Parathyroid adenoma (tissue), 2 donors: ENCODE measurements around the gene APPL1.

Experiments used
- H2AFZ ChIP-seq: fragments of 300-600 bp; sonication (generic); one replicate; pipeline ENCODE4 v1.7.0; 2017; ENCODE audit warnings: antibody characterized with exemption, mild to moderate bottlenecking
- H3K27ac ChIP-seq: fragments of 300-600 bp; sonication (generic); one replicate; pipeline ENCODE4 v1.7.0; 2017
- H3K27me3 ChIP-seq: fragments of 300-600 bp; sonication (generic); one replicate; pipeline ENCODE4 v1.7.0; 2017; ENCODE audit warnings: low read length; ENCODE audit not compliant: control insufficient read depth, insufficient read depth
- H3K36me3 ChIP-seq: fragments of 300-600 bp; sonication (generic); one replicate; pipeline ENCODE4 v1.7.0; 2017; ENCODE audit warnings: low read length; ENCODE audit not compliant: control insufficient read depth, insufficient read depth
- H3K4me1 ChIP-seq: fragments of 300-600 bp; sonication (generic); one replicate; pipeline ENCODE4 v1.7.0; 2017; ENCODE audit warnings: control low read depth
- H3K4me2 ChIP-seq: fragments of 300-600 bp; sonication (generic); one replicate; pipeline ENCODE4 v1.7.0; 2017; ENCODE audit warnings: low read length
- H3K4me3 ChIP-seq: fragments of 300-600 bp; sonication (generic); one replicate; pipeline ENCODE4 v1.7.0; 2017; ENCODE audit warnings: low read depth, low read length
- H3K79me2 ChIP-seq: fragments of 300-600 bp; sonication (generic); one replicate; pipeline ENCODE4 v1.7.0; 2017; ENCODE audit warnings: control low read depth
- H3K9ac ChIP-seq: fragments of 300-600 bp; sonication (generic); one replicate; pipeline ENCODE4 v1.7.0; 2017; ENCODE audit warnings: mild to moderate bottlenecking
- H3K9me3 ChIP-seq: fragments of 300-600 bp; sonication (generic); one replicate; pipeline ENCODE4 v1.7.0; 2017; ENCODE audit warnings: low read length; ENCODE audit not compliant: control insufficient read depth
- TF ChIP-seq, protein P1 (sequence below): fragments of 300-600 bp; sonication (generic); IDR thresholded peaks from one replicate; pipeline ENCODE4 v1.7.0; 2017; ENCODE audit warnings: antibody characterized with exemption, mild to moderate bottlenecking
- donor health status: primary hyperparathyroidism.

Gene APPL1

DNA sequence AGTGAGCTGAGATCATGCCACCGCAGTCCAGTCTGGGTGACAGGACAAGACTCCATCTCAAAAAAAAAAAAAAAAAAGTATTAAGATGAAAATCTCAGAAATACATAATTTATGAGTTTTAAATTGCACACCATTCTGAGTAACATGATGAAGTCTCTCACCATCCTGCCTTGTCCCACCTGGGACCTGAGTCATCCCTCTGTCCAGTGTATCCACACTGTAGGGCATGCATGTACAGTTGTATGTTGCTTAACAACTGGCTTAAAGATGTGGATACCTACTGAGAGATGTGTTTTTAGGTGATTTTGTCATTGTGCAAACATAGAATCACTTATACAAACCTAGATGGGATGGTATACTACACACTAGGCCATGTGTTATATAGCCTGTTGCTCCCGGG is 47.9 kb downstream of the APPL1 start:
- no peak overlapping the region for H3K4me2 ChIP-seq
- H3K79me2 ChIP-seq = no peaks in the 10 kb centered on the region
- H3K36me3 ChIP-seq = no peaks in the 10 kb centered on the region
- H3K4me3 ChIP-seq = no peak overlapping the region
- H2AFZ ChIP-seq = no peak overlapping the region
- H3K9ac ChIP-seq = no peak overlapping the region
- no peaks in the 10 kb centered on the region for H3K9me3 ChIP-seq
- H3K27me3 ChIP-seq = no peaks in the 10 kb centered on the region
- no peak overlapping the region for H3K27ac ChIP-seq
- TF ChIP-seq, protein P1, sequence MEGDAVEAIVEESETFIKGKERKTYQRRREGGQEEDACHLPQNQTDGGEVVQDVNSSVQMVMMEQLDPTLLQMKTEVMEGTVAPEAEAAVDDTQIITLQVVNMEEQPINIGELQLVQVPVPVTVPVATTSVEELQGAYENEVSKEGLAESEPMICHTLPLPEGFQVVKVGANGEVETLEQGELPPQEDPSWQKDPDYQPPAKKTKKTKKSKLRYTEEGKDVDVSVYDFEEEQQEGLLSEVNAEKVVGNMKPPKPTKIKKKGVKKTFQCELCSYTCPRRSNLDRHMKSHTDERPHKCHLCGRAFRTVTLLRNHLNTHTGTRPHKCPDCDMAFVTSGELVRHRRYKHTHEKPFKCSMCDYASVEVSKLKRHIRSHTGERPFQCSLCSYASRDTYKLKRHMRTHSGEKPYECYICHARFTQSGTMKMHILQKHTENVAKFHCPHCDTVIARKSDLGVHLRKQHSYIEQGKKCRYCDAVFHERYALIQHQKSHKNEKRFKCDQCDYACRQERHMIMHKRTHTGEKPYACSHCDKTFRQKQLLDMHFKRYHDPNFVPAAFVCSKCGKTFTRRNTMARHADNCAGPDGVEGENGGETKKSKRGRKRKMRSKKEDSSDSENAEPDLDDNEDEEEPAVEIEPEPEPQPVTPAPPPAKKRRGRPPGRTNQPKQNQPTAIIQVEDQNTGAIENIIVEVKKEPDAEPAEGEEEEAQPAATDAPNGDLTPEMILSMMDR = no peak
- no peaks in the 10 kb centered on the region for H3K4me1 ChIP-seq

DNA sequence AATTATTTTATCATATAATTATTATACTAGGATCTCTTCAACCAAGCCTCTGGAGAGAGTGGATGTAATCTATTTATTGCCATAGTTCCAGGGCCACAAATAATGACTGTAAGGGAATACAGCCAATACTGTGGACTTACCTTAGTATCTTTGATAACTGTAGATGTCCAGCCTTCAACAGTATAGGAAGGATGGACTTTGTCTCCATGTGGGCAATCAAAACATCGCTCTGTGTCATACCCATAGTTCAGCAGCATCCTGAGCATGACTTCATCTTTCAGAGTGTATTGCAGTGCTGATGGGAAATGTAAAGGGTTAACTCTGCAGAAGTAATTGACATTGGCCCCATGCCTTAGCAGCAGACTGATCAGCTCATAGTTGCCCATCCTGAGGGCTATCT is 50.7 kb downstream of the APPL1 start:
- no peak overlapping the region for H3K4me2 ChIP-seq
- H3K4me1 ChIP-seq = no peaks in the 10 kb centered on the region
- no peak overlapping the region for H3K9ac ChIP-seq
- H3K27me3 ChIP-seq = no peaks in the 10 kb centered on the region
- no peak overlapping the region for H3K4me3 ChIP-seq
- H3K27ac ChIP-seq = no peak overlapping the region
- no peaks in the 10 kb centered on the region for H3K79me2 ChIP-seq
- no peaks in the 10 kb centered on the region for H3K9me3 ChIP-seq
- H3K36me3 ChIP-seq = no peaks in the 10 kb centered on the region
- no peak overlapping the region for H2AFZ ChIP-seq
- TF ChIP-seq, protein P1 = no peak

GRCh38 chr3:57279685-57280084 is 52.2 kb downstream of the APPL1 start:
- Histone ChIP-seq H3K9me3 (no peaks in the 10 kb centered on the region), H3K27me3 (no peaks in the 10 kb centered on the region), H3K36me3 (no peaks in the 10 kb centered on the region), H3K4me3 (no peak overlapping the region), H3K27ac (no peak overlapping the region), H3K4me1 (no peaks in the 10 kb centered on the region), H3K79me2 (no peaks in the 10 kb centered on the region), H3K9ac (no peak overlapping the region), H3K4me2 (no peak overlapping the region), H2AFZ (no peak overlapping the region)
- TF ChIP-seq, protein P1 = no peak

GRCh38 chr3:57281715-57282114 is 54.2 kb downstream of the APPL1 start:
- Histone ChIP-seq H3K9me3 (no peaks in the 10 kb centered on the region), H3K27ac (no peak overlapping the region), H3K4me1 (no peaks in the 10 kb centered on the region), H3K27me3 (no peaks in the 10 kb centered on the region), H3K9ac (no peak overlapping the region), H3K4me3 (no peak overlapping the region), H3K79me2 (no peaks in the 10 kb centered on the region), H3K4me2 (no peak overlapping the region), H2AFZ (no peak overlapping the region), H3K36me3 (no peaks in the 10 kb centered on the region)
- TF ChIP-seq, protein P1 = no peak

DNA sequence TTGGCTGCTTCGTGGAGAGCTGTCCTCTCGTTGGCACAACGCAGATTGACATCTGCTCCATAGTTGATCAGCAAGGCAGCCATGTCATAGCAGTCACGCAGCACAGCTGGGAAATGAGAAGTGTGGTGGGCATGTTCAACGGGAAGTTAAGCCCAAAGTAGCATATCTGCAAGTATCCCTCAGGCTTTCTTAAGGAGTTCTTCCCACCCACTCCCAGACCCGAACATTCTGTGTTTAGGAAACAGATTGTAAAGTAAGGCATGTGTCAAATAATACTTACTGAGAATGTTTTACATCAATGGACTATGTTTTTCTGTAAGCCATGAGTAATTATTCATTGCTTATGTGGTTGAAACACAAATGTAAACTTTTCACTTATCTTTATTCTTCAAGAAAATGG is 55.8 kb downstream of the APPL1 start:
- Histone ChIP-seq H3K27me3 (no peaks in the 10 kb centered on the region), H2AFZ (no peak overlapping the region)

More for the DNA sequence above, 55.8 kb downstream of the APPL1 start:
- no peaks in the 10 kb centered on the region for H3K36me3 ChIP-seq
- H3K9me3 ChIP-seq = no peaks in the 10 kb centered on the region
- H3K4me2 ChIP-seq = no peak overlapping the region
- H3K4me1 ChIP-seq = no peaks in the 10 kb centered on the region
- H3K9ac ChIP-seq = no peak overlapping the region
- H3K27ac ChIP-seq = no peak overlapping the region
- TF ChIP-seq, protein P1 = no peak
- no peaks in the 10 kb centered on the region for H3K79me2 ChIP-seq
- no peak overlapping the region for H3K4me3 ChIP-seq
